Activated CD8-positive, alpha-beta memory T cell treated with anti-CD3 and anti-CD28 coated beads for 4 hours (primary cell): ENCODE data around the gene CYB5B.
"Not testable (repeated sequence)": the region's sequence is repeated elsewhere in the genome, so short reads cannot be mapped to it uniquely, and the experiment has no call there.

Experiments used
- DNase-seq, 2 donors: peaks; one replicate each; pipeline ENCODE4 v3.0.0-alpha.2; 2020; ENCODE audit warnings: low read depth in 2 of 2

Gene CYB5B

DNA sequence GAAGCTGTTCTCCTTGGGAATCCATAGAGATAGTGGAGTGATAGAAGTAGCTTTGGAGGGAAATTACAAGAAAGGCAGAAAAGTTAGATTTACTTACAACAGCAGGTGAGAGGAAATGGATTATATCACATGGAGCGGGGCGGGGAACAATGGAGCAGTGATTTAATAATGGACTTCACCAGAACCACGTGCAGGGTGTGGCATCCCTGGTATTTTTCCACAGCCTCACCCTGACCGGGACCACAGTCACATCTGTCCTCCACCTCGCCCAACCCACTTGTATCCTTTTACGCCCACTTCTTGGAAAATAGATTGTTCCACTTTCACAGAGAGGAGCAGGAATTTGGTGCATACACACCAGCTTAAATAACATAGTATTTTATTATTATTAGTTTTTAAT, 15.9 kb upstream of the CYB5B start:
- DNase-seq, result no peak

DNA sequence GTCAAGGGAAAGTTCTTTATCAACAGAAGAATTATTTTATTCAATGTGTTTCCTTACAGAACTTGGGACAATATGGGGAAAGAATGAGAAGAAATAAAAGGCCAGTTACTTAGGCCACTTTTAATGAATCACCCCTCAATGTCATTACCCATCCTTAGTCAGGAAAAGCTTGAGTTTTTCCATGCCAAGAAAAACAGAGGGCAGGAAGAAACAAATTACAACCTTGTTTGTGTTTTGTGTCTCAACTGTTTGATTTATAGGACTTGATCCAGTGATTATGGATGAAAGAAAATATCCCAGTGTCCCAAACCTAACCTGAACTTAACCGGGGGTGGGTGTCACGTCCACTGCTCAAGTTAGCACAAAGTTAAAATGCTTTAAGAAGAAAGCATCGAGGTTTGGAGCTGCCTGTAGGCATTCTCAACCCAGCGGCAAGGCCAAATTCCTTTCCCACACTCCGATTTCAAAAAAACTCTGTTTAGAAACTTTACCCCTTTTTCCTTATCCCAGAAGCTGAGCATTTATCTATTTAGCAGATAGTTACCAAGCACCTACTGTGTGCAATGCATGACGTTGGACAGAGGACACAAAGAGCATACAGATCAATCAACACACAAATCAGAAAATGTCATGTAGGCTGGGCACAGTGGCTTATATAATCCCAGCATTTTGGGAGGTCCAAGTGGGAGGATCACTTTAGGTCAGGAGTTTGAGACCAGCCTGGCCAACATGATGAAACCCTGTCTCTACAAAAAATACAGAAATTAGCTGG, 14.0 kb upstream of the CYB5B start:
- no peak for DNase-seq

DNA sequence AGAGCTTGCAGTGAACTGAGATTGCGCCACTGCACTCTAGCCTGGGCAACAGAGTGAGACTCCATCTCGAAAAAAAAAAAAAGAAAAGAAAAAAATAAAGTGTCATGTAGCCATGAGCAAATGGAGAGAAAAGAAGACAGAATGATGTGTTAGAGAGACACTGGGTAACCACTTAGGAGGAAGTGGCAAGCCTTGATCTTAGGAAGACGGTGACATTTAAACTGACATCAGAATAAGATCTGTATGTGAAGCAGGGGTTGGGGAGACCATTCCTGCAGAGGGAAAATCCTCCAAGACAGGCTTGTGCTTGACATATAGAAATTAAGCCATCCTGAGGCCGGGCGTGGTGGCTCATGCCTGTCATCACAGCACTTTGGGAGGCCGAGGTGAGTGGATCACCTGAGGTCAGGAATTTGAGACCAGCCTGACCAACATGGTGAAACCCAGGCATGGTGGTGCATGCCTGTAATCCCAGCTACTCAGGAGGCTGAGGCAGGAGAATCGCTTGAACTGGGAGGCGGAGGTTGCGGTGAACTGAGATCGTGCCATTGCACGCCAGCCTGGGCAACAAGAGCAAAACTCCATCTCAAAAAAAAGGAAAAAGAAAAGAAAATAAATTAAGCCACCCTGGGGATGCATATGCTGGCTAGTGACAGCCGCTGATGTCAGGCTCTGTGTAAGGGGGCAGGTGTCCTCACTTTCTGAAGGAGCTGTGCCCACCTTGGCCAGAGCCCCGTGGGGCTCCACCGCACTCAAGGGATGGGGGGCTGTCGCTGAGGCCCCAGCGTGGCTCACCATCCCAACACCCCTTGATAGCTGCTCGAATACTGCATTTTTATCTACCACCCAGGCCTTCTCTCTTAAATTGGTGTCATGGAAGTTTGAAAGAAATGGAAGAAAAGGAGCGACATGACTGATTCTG, 13.1 kb upstream of the CYB5B start:
- no peak for DNase-seq

DNA sequence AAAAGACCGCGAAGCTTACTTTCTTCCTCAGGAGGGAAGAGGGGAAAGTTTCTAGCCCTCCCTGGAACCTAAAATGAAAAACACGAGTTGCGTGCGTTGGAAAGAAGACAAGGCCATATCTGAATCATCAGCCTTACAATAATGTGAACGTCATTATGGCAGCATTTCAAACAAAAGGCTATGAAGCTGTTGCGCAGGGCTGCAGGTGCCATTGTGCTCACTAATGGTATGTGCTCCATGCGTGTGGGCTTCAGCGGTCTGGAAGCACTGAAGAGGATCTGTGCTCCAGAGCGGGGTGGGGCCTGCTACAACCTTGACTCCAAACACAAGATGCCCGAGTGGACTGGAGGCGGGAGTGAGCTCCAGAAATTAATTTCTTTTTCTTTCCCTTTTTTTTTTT, 12.1 kb upstream of the CYB5B start:
- no peak for DNase-seq

DNA sequence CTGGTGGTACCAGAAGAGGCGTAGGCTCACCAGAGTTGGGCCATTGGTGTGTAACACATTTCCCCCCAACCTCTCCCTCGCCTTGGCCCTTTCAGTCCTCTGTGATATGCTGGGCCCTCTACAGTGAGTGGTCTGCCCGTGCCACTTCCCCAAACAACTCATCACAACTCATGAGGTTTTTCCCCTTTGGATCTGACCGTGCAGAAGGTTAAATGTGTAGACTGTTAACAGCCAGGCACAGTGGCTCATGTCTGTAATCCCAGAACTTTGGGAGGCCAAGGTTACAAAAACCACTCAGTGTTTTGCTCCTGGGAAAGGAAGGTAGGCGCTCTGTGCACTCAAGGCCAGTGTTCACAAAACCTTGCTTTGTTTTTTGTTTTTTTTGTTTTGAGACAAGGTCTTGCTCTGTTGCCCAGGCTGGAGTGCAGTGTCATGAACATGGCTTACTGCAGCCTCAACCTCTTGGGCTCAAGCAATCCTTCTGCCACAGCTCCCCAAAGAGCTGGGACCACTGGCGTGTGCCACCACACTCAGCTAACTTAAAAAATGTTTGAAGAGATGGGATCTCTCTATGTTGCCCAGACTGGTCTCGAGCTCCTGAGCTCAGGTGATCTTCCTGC, 11.3 kb upstream of the CYB5B start:
- no peak for DNase-seq

DNA sequence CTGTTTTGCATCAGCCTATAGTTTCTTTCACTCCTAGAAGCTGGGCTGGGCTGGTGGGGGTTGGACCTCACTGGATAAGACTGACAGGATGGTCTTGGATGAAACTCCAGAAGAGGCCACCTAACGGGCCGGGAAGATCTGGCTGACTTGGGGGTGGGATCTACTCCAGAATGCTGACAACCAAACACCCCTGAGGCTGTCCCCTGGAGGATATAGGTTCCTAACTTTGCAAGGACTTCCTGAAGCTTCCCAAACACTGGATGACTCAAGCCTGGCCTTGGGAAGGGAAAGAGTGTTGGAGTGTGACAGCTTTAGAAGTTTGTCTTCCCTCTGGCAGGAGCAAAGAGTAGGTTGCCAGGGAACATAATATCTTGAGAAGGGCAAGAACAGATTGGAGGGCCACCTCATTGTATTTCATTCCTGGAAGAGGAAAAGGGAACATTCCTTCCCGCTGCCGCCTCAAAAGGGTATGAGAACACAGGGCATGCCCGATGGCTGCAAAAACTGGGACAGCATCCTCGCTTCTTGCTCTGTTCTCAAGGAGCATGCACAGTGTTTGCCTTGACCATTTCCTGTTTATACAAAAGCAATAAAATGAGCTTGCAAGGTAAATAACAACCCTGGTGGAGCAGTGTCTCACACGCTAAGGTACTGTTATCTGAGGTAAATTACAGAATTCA, 6.8 kb upstream of the CYB5B start:
- DNase-seq, result no peak

DNA sequence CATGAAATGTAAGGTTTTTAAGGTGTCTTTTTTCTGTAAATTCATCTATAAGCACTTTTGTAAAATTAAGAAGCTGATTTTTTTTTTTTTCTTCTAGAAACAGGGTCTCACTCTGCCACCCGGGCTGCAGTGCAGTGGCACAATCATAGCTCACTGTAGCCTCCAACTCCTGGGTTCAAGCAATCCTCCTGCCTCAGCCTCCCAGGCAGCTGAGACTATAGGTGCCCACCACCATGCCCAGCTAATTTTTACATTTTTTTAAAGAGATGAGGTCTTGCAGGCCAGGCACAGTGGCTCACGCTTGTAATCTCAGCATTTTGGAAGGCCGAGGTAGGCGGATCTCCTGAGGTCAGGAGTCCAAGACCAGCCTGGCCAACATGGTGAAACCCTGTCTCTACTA, 4.5 kb upstream of the CYB5B start:
- DNase-seq, result no peak

DNA sequence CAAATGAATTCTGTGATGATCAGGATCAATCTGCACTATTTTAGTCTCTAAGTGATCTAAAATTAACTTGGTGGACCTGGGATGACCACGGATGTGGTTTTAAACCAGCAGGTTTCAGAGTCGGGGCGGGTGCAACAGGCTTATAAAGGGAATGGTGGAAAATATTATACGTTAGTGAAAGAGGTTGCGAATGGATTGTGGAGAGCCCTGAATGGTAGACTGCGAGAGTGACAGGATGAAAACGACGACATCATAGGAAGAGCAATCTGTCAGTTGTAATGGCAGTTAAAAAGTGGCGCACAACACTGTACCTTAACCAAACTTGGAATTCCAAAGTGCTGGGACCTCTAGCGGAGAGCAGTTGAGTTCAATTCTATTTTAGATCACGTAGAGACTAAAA, 1.2 kb upstream of the CYB5B start:
- DNase-seq, result no peak

DNA sequence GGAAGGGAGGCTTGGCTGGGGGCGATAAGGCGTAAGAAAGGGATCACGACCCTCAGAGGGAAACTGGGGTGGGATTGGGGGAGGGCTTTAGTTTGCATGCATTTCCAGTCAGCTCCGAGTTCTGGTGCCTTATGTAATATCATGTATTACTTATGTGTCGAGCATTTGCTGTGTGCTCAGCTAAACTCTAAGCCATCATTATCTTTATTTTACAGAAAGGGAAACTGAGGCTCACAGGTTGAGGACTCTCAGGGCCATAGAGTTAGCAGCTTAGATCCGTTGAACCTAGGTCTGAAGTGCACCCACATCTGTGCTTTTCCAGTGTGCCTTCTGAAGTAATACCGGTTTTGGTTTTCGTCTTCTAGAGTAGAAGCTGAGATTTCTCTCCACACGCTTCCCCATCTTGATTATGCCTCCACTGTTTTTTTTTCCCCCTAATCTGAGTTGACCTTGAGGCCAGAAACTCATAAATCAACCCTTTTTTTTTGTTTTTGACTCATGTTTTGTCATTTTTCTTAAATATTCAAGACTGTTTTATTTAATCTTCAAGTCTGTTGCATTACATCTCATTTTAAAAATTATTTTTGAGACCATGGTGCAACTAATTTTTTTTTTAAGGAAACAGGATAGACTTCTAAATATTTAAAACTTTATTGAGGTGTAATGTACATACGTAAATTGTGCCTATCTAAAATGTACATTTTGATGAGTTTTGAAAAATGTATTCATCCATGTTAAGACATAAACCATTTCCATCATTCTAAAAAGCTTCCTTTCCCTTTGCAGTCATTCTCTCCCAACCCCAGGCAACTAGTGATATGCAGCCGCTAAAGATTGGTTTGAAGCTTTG, 741 bp downstream of the CYB5B start:
- DNase-seq, result no peak

DNA sequence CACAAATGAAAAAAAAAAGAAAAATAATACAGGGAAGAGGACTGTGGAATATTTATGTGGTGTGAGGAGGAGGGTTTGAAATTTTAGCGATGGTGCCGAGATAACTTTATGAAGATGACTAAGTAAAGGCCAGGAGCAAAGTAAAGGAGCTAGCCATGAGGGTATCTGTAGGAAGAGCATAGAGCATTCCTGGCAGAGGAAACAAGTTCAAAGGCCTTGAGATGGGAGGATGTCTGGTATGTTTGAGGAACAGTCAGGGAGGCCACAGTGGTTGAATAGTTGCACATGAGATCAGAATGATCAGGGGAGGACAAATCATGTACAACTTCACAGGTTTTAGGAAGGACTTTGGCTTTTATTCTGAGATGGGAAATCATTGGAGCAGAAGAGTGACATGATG, 4.2 kb downstream of the CYB5B start:
- no peak for DNase-seq

DNA sequence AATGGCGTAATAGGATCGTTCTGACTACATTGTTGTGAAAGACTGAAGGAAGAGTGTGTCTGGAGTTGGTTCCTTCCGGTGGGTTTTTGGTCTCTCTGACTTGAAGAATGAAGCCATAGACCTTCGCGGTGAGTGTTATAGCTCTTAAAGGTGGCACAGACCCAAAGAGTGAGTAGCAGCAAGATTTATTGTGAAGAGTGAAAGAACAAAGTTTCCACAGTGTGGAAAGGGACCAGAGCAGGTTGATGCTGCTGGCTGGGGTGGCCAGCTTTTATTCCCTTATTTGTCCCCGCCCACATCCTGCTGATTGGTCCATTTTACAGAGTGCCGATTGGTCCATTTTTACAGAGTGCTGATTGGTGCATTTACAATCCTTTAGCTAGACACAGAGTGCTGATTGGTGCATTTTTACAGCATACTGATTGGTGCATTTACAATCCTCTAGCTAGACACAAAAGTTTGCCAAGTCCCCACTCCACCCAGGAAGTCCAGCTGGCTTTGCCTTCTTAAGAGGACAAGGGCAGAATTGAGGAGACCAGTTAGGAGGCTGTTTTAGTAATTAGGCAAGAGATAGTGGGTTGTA, 4.7 kb downstream of the CYB5B start:
- not testable (repeated sequence) for DNase-seq

DNA sequence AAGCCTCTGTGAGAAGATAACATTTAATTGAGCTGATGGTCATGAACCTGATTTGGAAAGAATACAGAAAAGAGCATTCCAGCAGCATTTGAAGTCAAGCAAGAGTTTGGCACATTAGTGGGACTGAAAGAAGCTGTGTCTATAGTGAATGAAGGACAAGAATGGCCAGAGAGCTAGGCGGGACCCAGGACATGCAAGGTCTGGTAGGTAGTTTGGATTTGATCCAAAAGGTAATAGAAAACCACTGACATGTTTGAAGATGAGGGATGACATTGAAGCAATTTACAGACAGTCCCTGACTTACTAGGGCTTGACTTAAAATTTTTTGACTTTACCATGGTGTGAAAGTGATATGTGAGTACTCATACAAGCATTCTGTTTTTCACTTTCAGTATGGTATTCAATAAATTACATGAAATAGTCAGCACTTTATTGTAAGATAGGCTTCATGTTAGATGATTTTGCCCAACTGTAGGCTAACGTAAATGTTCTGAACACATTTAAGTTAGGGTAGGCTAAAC, 7.6 kb downstream of the CYB5B start:
- DNase-seq, result no peak

DNA sequence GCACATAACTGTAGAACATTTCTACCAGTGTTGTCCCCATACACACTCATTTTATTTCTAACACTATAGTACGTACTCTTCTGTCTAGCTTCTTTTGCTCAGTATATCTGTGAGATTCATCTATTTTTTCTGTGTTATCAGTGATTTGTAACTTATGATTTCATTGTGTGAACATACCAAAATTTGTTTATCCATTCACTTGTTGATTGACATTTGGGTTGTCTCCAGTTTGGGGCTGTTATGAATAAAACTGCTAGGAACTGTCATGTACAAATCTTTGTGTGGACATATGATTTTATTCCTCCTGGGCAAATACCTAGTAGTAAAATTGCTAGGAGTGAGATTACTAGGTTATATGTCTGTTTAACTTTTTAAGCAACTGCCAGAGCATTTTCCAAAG, 9.6 kb downstream of the CYB5B start:
- no peak for DNase-seq

DNA sequence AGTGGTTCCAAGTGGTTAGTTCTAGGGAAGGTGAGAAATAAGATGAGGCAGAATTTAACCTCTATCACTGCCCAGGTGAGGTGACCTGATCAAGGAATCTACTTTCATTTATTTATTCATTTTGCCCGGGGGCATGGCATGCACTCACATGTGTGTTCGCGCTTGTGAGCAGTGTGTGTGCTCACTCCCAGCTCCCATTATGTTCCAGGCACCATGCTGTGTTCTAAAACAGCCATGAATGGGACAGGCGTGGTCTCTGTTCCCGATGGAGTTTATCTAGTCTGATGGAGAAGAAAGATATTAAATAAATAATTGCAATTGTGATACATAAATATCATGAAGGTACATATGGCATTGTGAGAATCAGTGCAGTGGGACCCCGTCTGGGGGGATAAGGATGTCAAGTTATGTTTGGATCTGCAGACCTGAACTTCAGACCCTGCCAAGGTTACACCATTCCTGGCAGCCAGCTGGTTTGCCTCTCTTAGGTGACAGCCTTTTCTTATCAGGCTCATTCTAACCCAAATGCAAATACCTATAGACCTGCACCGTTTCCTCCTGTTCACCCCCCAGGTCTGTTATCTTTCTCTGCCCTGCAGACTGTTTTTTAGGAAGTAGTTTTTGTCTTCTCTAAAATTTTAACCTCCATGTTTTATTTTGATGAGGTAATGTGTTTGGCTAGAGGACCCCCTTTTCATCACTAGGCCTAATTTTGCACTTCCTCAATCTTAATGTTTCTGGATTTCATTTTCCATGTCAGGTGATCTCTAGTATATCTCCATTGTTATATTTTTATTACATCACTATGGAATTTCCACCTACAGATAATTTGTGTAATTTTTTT, 11.8 kb downstream of the CYB5B start:
- DNase-seq, result no peak

DNA sequence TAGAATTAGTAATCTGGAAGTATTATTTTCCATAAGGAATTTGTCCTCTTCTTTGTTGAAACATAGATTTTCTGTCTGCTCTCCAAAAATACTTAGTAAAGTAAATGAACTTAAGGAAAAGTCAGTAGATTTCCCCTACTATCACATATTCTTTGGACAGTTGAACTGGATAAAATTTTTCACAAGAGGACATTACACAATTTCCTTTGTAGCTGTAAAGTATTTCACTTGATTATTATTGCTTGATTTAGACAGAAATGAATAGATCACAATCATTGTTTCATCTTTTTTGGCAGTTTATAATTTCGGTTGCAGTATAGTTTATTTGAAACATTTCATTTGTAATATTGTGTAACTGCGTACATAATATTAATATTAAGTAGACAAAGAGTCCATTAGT, 12.5 kb downstream of the CYB5B start:
- DNase-seq, result no peak

DNA sequence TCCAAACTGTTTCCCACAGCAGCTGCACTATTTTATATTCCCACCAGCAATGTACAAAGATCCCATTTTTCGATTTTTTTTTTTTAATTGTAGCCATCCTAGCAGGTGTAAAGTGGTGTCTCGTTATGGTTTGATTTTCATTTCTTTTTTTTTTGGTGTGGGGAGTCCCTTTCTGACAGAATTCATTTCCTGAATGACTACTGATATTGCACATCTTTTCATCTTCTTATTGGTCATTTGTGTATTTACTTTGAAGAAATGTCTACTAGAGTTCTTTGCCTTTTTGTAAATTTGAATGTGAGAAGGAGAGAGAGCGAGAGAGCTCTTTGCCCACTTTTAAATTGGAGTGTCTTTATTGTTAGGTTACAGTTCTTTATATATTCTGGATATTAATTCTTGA, 14.0 kb downstream of the CYB5B start:
- no peak for DNase-seq

DNA sequence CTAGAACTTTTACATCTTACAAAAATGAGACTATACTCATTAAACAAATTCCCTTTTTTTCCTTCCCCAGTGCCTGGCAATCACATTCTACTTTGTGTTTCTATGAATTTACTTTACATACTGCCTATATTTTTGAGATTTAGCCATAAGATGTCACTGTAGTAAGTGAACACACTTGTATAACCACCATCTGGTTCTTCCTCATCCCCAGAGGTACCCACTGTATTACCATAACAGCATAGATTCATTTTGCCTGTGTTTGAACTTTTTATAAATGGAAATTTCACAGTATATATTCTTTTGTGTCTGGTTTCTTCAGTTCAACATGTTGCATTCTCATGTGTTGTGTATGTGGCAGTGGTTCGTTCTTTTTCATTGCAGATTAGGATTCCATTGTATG, 15.8 kb downstream of the CYB5B start:
- no peak for DNase-seq

DNA sequence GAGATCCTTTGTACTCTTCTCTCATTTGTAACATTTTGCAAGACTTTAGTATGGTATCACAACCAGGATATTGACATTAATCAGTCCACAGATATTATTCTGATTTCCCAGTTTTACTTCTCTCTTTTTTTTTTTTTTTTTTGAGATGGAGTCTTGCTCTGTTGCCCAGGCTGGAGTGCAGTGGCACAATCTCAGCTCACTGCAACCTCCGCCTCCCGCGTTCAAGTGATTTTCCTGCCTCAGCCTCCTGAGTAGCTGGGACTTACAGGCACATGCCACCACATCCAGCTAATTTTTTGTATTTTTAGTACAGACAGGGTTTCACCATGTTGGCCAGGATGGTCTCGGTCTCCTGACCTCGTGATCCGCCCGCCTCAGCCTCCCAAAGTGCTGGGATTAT, 16.6 kb downstream of the CYB5B start:
- DNase-seq, result not testable (repeated sequence)

DNA sequence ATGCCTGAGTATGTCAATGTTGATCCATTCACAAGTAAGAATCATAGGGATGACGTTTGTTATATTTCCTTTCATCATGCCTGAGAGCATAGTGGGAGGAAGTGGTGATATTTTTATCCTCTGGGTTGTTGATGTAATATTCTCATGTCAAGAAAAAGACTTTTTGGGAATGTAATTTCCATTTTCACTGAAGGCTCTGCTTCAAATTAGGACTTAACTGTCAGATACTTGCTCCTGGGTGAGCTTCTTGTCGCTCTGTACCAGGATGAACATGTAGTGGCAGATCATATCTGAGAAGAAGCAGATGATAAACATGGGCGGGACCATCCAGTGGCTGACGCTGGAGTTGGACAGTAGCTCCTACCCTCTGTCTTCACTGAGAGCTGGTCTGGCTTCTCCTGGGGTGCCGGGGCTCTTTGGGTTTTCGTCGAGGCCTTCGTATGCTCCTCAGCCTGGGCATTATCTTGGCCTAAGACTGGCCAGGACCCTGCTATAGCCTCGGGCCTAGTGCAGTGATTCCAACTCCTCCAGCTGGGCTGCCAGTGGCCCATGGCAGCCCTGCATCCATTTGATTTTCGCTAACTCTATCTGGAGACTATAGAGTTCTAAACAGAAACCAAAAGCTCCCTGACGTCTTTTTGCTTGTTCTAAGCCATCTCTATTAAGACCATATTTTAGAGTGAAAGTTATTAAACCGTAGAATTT, 19.7 kb downstream of the CYB5B start:
- no peak for DNase-seq
